ENCODE data around the gene TPR. TPM values are rescaled to one million over a fixed set of nuclear protein-coding genes. Genes with fewer than 3 reads are reported as not detected.
"Not testable (repeated sequence)": the region's sequence is repeated elsewhere in the genome, so short reads cannot be mapped to it uniquely, and the experiment has no call there.

The TPR gene
- total RNA-seq, 2 experiments from 2014 or later: 131 to 143 TPM

- DNase-seq; H3K4me3 Mint-ChIP-seq; H3K9me3 Mint-ChIP-seq (ENCODE audit: insufficient read depth); H3K27me3 Mint-ChIP-seq (ENCODE audit: low read depth); POLR2A ChIA-PET; ATAC-seq; H3K4me1 Mint-ChIP-seq (ENCODE audit: low read depth); H3K27ac Mint-ChIP-seq: not testable (repeated sequence)
- H3K36me3 Mint-ChIP-seq (ENCODE audit: low read depth): peaks cover 25% of the 10 kb centered on the region
- CTCF ChIA-PET: interaction anchor here (1.0 to 2.8 kb wide), 2 partner anchors 15 to 18 kb away, joined by 3 to 13 read pairs; partner anchors contain the start of genes ODR4 and TPR
Measured at GRCh38 chr1:186392711-186393110, 17.7 kb upstream of the TPR start.

DNA sequence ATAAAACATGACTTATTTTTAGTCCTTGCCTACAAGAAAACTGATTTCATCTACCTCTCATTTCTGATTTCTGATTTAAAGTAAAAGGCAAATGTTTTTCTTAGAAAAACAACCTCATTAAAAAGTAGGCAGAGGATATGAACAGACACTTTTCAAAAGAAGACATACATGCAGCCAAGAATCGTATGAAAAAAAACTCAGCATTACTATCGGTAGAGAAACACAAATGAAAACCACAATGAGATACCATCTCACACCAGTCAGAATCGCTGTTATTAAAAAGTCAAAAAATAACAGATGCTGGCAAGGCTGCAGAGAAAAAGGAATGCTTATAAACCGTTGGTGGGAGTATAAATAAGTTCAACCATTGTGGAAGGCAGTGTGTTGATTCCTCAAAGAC is 16.8 kb upstream of the TPR start:
- POLR2A ChIA-PET: no interaction called here
- CTCF ChIA-PET: interaction anchor here (2.8 kb wide), 1 partner anchor 17 kb away, joined by 13 read pairs; the partner anchor contains the start of genes ODR4 and TPR
- no peaks in the 10 kb centered on the region for H3K9me3 Mint-ChIP-seq (ENCODE audit: insufficient read depth)
- no peak overlapping the region for H3K4me3 Mint-ChIP-seq
- H3K27ac Mint-ChIP-seq: no peak overlapping the region
- ATAC-seq (no peak), DNase-seq (no peak)
- H3K27me3 Mint-ChIP-seq (ENCODE audit: low read depth): no peaks in the 10 kb centered on the region
- H3K4me1 Mint-ChIP-seq (ENCODE audit: low read depth): no peaks in the 10 kb centered on the region
- H3K36me3 Mint-ChIP-seq (ENCODE audit: low read depth): peaks cover 27% of the 10 kb centered on the region

DNA sequence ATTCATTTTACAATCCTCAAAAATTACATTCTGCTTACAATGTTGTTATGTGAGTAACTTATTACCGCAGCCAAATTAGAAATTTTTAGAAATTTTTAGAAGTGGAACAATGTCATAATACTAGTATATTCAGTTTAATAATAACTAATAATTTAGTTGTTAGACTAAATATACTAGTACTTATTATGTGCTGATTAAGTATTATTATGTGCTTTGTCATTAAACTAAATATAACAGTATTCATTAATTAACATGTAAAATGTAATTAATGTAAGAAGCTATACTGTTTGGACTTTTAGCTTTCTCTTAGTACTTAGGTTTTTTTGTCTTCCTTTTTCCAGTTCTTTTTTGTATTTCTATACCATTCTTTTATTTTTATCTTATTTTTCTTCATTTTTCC is 15.9 kb upstream of the TPR start:
- no peaks in the 10 kb centered on the region for H3K27me3 Mint-ChIP-seq (ENCODE audit: low read depth)
- no peak for DNase-seq
- no peak overlapping the region for H3K4me3 Mint-ChIP-seq
- CTCF ChIA-PET: interaction anchor here (1.5 to 2.3 kb wide), 2 partner anchors 13 to 16 kb away, joined by 4 to 10 read pairs; partner anchors contain the start of genes ODR4 and TPR
- no peak for ATAC-seq
- H3K4me1 Mint-ChIP-seq (ENCODE audit: low read depth): no peaks in the 10 kb centered on the region
- peaks cover 27% of the 10 kb centered on the region for H3K36me3 Mint-ChIP-seq (ENCODE audit: low read depth)
- H3K9me3 Mint-ChIP-seq (ENCODE audit: insufficient read depth): no peaks in the 10 kb centered on the region
- POLR2A ChIA-PET: no interaction called here
- H3K27ac Mint-ChIP-seq: no peak overlapping the region

DNA sequence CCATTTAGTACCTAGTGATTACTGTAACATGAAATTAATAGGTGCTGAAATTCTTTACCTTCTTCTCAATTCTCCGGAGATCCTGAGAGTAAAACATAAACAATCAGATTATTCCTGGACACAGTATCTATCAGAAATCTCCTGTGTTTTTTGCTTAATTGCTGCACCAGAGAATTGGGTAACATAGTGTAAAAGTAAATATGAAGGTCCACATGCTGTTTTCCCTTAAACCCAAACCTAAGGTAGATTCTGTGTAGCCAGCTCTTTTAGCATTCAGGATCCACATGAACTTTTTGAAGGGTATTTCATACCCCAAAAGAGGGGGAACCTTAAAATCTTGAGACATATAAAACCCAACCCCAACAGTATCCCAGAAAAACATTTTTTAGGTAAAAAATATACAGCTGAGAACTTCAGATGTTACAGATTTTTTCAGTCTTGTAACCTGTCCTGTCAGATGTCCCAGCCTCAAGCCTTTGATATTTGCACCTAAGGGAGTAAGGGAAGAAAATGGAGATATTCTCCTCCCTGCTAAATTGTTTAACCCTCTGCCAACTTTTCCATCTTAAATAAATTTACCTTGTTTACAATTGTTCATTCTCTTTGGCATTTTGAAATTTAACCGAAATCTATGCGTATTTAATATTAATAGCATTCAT is 11.8 kb upstream of the TPR start:
- H3K4me1 Mint-ChIP-seq (ENCODE audit: low read depth): no peaks in the 10 kb centered on the region
- DNase-seq (no peak), ATAC-seq (no peak)
- peaks cover 23% of the 10 kb centered on the region for H3K36me3 Mint-ChIP-seq (ENCODE audit: low read depth)
- H3K4me3 Mint-ChIP-seq: no peak overlapping the region
- no peak overlapping the region for H3K27ac Mint-ChIP-seq
- ChIA-PET CTCF (interaction anchor here (1.2 to 5.1 kb wide), 2 partner anchors 11 to 62 kb away, joined by 3 to 41 read pairs; partner anchors contain the start of genes ODR4 and TPR), POLR2A (no interaction called here)
- no peaks in the 10 kb centered on the region for H3K9me3 Mint-ChIP-seq (ENCODE audit: insufficient read depth)
- no peaks in the 10 kb centered on the region for H3K27me3 Mint-ChIP-seq (ENCODE audit: low read depth)

- Mint-ChIP-seq H3K9me3 (ENCODE audit: insufficient read depth) (no peaks in the 10 kb centered on the region), H3K4me3 (peak overlapping the region; percentile 97), H3K27me3 (ENCODE audit: low read depth) (no peaks in the 10 kb centered on the region), H3K36me3 (ENCODE audit: low read depth) (peaks cover 25% of the 10 kb centered on the region), H3K27ac (peak overlapping the region; percentile 94), H3K4me1 (ENCODE audit: low read depth) (peaks cover 31% of the 10 kb centered on the region)
- peak; percentile 14 for ATAC-seq
- POLR2A ChIA-PET: interaction anchor here (1.0 to 1.6 kb wide), 3 partner anchors 14 to 31 kb away, joined by 3 to 7 read pairs (median 4); no protein-coding TSS in a partner anchor
- DNase-seq: no peak
- CTCF ChIA-PET: interaction anchor here (0.8 to 2.7 kb wide), 15 partner anchors 10 to 611 kb away, joined by 3 to 41 read pairs (median 8); no protein-coding TSS in a partner anchor
Measured at GRCh38 chr1:186375929-186376319, 871 bp upstream of the TPR start.

DNA sequence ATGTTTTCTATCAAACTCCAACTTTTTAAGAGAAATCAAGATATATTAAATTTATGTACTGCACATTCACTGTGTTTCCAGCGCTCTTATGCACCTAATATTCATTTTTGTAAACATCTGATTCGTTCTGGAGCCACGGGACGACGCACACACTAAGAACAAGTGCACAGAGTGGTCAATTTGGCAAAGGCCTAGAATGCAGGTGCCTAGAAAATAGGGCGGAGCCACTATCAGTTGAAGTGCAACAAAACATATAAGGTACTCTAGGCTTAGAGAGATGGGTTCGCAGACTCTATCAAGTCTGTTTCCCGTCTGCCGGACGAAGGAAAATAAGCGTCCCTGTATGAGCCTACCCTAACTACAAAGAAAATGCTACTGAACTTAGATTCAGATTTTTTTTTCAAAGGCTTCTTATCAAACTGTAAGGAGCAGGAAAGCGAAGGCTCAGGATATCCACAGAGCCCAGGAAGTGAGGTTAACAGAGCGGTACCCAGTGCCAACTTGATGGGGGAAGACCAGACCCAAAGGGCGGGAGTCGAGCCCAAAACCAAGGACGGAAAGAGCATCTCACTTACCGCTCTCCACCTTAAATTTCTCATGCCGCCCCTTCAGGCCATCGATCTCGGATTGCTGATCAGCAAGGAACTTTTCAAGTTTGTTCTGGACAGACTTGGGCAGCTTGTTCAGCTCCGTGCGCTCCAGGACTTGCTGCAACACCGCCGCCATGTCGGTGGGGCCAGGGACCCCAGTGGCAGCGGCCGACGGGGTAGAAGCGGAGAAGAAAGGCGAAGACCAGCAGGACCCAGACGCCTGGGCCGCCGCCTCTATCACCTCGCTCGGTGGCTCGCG is 526 bp downstream of the TPR start:
- ATAC-seq: peak; percentile 14
- POLR2A ChIA-PET: interaction anchor here (0.6 to 1.6 kb wide), 7 partner anchors 12 to 1623 kb away, joined by 3 to 7 read pairs (median 3); no protein-coding TSS in a partner anchor
- peaks cover 31% of the 10 kb centered on the region for H3K36me3 Mint-ChIP-seq (ENCODE audit: low read depth)
- CTCF ChIA-PET: interaction anchor here (0.6 to 2.9 kb wide), 40 partner anchors 8 to 608 kb away, joined by 3 to 41 read pairs (median 5); partner anchors contain the start of gene PTGS2
- H3K27me3 Mint-ChIP-seq (ENCODE audit: low read depth): no peaks in the 10 kb centered on the region
- no peaks in the 10 kb centered on the region for H3K9me3 Mint-ChIP-seq (ENCODE audit: insufficient read depth)
- peak; percentile 63 for DNase-seq
- peak overlapping the region; percentile 97 for H3K4me3 Mint-ChIP-seq
- H3K4me1 Mint-ChIP-seq (ENCODE audit: low read depth): peaks cover 33% of the 10 kb centered on the region
- peak overlapping the region; percentile 94 for H3K27ac Mint-ChIP-seq

DNA sequence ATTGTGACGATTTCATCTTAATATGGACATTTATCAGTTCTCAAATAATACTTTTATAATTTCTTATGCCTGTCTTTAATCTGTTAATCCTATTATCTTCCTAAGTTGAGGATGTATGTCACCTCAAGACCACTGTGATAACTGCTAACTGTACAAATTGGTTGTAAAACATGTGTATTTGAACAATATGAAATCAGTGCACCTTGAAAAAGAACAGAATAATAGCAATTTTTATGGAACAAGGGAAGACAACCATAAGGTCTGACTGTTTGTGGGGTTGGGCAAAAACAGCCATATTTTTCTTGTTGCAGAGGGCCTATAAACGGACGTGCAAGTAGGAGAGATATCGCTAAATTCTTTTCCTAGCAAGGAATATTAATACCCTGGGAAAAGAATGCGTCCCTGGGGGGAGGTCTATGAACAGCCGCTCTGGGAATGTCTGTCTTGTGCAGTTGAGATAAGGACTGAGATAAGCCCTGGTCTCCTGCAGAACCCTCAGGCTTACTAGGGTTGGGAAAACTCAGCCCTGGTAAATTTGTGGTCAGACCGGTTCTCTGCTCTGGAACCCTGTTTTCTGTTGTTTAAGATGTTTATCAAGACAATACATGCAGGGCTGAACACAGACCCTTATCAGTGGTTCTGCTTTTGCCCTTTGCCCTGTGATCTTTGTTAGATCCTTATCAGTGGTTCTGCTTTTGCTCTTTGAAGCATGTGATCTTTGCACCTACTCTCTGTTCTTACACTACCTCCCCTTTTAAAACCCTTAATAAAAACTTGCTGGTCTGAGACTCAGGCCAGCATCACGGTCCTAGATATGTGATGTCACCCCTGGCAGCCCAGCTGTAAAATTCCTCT is 27.0 kb downstream of the TPR start:
- CTCF ChIA-PET; H3K4me3 Mint-ChIP-seq; POLR2A ChIA-PET; H3K27ac Mint-ChIP-seq; ATAC-seq; DNase-seq; H3K9me3 Mint-ChIP-seq (ENCODE audit: insufficient read depth); H3K27me3 Mint-ChIP-seq (ENCODE audit: low read depth); H3K4me1 Mint-ChIP-seq (ENCODE audit: low read depth): not testable (repeated sequence)
- H3K36me3 Mint-ChIP-seq (ENCODE audit: low read depth): peaks cover 67% of the 10 kb centered on the region

GRCh38 chr1:186340772-186341171 is 34.3 kb downstream of the TPR start:
- Mint-ChIP-seq H3K36me3 (ENCODE audit: low read depth) (peaks cover 64% of the 10 kb centered on the region), H3K27me3 (ENCODE audit: low read depth) (no peaks in the 10 kb centered on the region), H3K4me1 (ENCODE audit: low read depth) (no peaks in the 10 kb centered on the region), H3K4me3 (no peak overlapping the region), H3K27ac (no peak overlapping the region), H3K9me3 (ENCODE audit: insufficient read depth) (no peaks in the 10 kb centered on the region)
- ChIA-PET CTCF (interaction anchor here (2.6 to 5.8 kb wide), 2 partner anchors 11 to 15 kb away, joined by 12 to 25 read pairs; no protein-coding TSS in a partner anchor), POLR2A (no interaction called here)
- ATAC-seq: no peak
- DNase-seq: no peak

GRCh38 chr1:186337554-186337953 is 37.5 kb downstream of the TPR start:
- H3K27ac Mint-ChIP-seq: no peak overlapping the region
- no peaks in the 10 kb centered on the region for H3K9me3 Mint-ChIP-seq (ENCODE audit: insufficient read depth)
- H3K4me3 Mint-ChIP-seq: no peak overlapping the region
- no peak for ATAC-seq
- CTCF ChIA-PET: interaction anchor here (2.0 kb wide), 1 partner anchor 12 kb away, joined by 5 read pairs; no protein-coding TSS in a partner anchor
- DNase-seq: no peak
- POLR2A ChIA-PET: no interaction called here
- no peaks in the 10 kb centered on the region for H3K27me3 Mint-ChIP-seq (ENCODE audit: low read depth)
- H3K36me3 Mint-ChIP-seq (ENCODE audit: low read depth): peaks cover 61% of the 10 kb centered on the region
- H3K4me1 Mint-ChIP-seq (ENCODE audit: low read depth): no peaks in the 10 kb centered on the region

DNA sequence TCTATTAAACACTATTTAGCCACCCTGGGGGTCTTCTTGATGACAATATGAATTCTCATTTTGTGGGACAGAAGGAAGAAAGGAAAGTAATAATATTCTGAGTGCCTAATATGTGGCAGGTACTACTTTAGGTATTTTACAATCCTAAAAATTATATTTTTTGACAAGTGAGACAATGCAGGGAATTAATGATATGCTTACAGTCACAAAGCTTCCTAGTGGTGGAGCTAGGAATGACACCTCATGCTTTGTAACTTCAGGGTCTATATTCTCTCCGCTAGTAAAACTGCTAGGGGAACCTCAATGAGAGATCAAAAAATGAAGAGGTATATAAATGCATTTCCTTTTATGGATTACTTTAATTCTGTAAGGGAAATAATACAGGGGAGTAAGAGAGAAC is 44.3 kb downstream of the TPR start:
- ChIA-PET POLR2A (no interaction called here), CTCF (interaction anchor here (0.7 to 3.2 kb wide), 13 partner anchors 10 to 175 kb away, joined by 3 to 25 read pairs (median 7); partner anchors contain the start of genes ODR4 and TPR)
- no peak for DNase-seq
- Mint-ChIP-seq H3K36me3 (ENCODE audit: low read depth) (peaks cover 51% of the 10 kb centered on the region), H3K4me3 (no peak overlapping the region), H3K27me3 (ENCODE audit: low read depth) (no peaks in the 10 kb centered on the region), H3K4me1 (ENCODE audit: low read depth) (no peaks in the 10 kb centered on the region), H3K9me3 (ENCODE audit: insufficient read depth) (no peaks in the 10 kb centered on the region), H3K27ac (no peak overlapping the region)
- ATAC-seq: no peak

- Mint-ChIP-seq H3K27me3 (ENCODE audit: low read depth) (no peaks in the 10 kb centered on the region), H3K4me1 (ENCODE audit: low read depth) (no peaks in the 10 kb centered on the region), H3K4me3 (no peak overlapping the region), H3K36me3 (ENCODE audit: low read depth) (peaks cover 50% of the 10 kb centered on the region), H3K27ac (no peak overlapping the region), H3K9me3 (ENCODE audit: insufficient read depth) (no peaks in the 10 kb centered on the region)
- no peak for ATAC-seq
- CTCF ChIA-PET: interaction anchor here (1.2 kb wide), 1 partner anchor 48 kb away, joined by 3 read pairs; the partner anchor contains the start of gene TPR
- POLR2A ChIA-PET: no interaction called here
- no peak for DNase-seq
Measured at GRCh38 chr1:186327331-186327730, 47.7 kb downstream of the TPR start.
